ENCODE results near the gene HORMAD1. TPM values are rescaled to one million over a fixed set of nuclear protein-coding genes. Genes with fewer than 3 reads are reported as not detected.

The HORMAD1 gene
- total and polyA plus RNA-seq, 2 of the 8 experiments (the other 6 are each of a cell fraction or from before 2014, with no cell fraction given): not detected

DNA sequence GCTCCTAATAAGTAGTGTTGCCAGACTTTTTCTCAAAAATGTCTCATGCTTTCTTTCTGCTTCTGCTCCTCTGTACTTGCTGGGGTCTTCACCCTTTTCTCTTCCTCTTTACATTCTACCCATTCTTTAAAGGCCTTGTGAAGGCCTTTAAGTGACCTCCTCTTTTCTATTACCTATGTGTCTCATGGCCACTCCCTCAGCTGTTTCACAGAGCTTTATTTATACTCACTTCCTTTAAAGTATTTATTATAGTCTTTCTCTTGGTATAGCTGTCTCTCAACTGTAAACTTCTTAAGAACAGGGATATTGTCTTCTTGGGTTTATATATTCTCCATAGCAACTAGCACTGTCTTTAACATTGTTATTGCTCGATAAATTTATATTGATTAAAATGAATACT lies 24.5 kb downstream of the HORMAD1 start:
- peaks cover 2% of the 10 kb centered on the region for H3K23me2 ChIP-seq (ENCODE audit: low read depth, low read length)
- FAIRE-seq: no peak
- no peak overlapping the region for H3K27ac ChIP-seq (ENCODE audit: low read depth, low read length)
- no peak overlapping the region for H3K56ac ChIP-seq (replicated peaks; ENCODE audit: insufficient read length, low read depth, low read length)
- no peak overlapping the region for H2BK12ac ChIP-seq (ENCODE audit: low read depth, low read length)
- CTCF ChIA-PET (ENCODE audit: partially characterized antibody): interaction anchor here (0.6 to 1.5 kb wide), 3 partner anchors 56 to 136 kb away, joined by 3 to 9 read pairs (median 3); no protein-coding TSS in a partner anchor
- no peak overlapping the region for H2BK15ac ChIP-seq (ENCODE audit: low read length)
- TF ChIP-seq BCL11A (IDR thresholded peaks at IDR 0.05; ENCODE audit: low read depth in 2 of 2, low read length in 2 of 2): no peak
- TF ChIP-seq KDM1A (IDR thresholded peaks at IDR 0.05; ENCODE audit: borderline replicate concordance, low read length): no peak
- TF ChIP-seq NRF1 (IDR thresholded peaks at IDR 0.05; ENCODE audit: low read depth, low read length): no peak
- no peak for TF ChIP-seq SAP30 (IDR thresholded peaks at IDR 0.05; ENCODE audit: insufficient read depth, insufficient replicate concordance, low read length)
- no peak overlapping the region for H3K4ac ChIP-seq (replicated peaks; ENCODE audit: insufficient read length, low read depth, low read length)
- H4K5ac ChIP-seq (ENCODE audit: insufficient read length, low read depth, low read length): no peak overlapping the region
- no peak for DNase-seq (ENCODE audit: low read depth in 1 of 2, low spot score in 2 of 2)
- no peak overlapping the region for H3K23ac ChIP-seq (ENCODE audit: insufficient read length)
- H4K91ac ChIP-seq (replicated peaks; ENCODE audit: insufficient read length, low read length): no peak overlapping the region
- H3K27me3 ChIP-seq (replicated peaks in 1 of 4; ENCODE audit: control insufficient read depth in 3 of 4, extremely low read depth in 1 of 4, insufficient read depth in 3 of 4, low read length in 3 of 4): peaks cover 0 to 1% (median 0%) of the 10 kb centered on the region in 4 experiments; a peak in 1 of 7 replicates
- no peak overlapping the region for H2BK120ac ChIP-seq (replicated peaks; ENCODE audit: low read depth, low read length)
- H2BK20ac ChIP-seq (ENCODE audit: low read length): no peak overlapping the region
- H3K4me2 ChIP-seq (ENCODE audit: insufficient read depth in 1 of 2, low read depth in 2 of 2, low read length in 2 of 2): peak overlapping the region; percentile 66
- H3K4me1 ChIP-seq (replicated peaks in 1 of 4; ENCODE audit: control insufficient read depth in 3 of 4, insufficient read depth in 4 of 4, low read length in 3 of 4): no peaks in the 10 kb centered on the region
- H3K36me3 ChIP-seq (ENCODE audit: control insufficient read depth in 2 of 4, insufficient read depth in 4 of 4, low read length in 3 of 4): peaks cover 2 to 36% (median 6%) of the 10 kb centered on the region in 4 experiments; a peak in 5 of 8 replicates
- no peaks in the 10 kb centered on the region for H4K20me1 ChIP-seq (replicated peaks in 1 of 2; ENCODE audit: control insufficient read depth in 1 of 2, insufficient read depth in 2 of 2, low read length in 2 of 2)
- H3K9me3 ChIP-seq (ENCODE audit: insufficient read depth in 2 of 2, low read depth in 1 of 2, low read length in 1 of 2): no peaks in the 10 kb centered on the region
- H2AFZ ChIP-seq (ENCODE audit: low read length): no peak overlapping the region
- H4K8ac ChIP-seq (ENCODE audit: extremely low read depth, insufficient read depth, low read length): no peak overlapping the region
- peaks cover 0 to 17% of the 10 kb centered on the region in 2 experiments; a peak in 3 of 4 replicates for H3K79me2 ChIP-seq (ENCODE audit: control insufficient read depth in 1 of 2, insufficient read depth in 2 of 2, low read length in 2 of 2)
- no peak overlapping the region for H2BK5ac ChIP-seq (ENCODE audit: low read depth, low read length)
- H3K14ac ChIP-seq (ENCODE audit: insufficient read length): no peak overlapping the region
- H2AK5ac ChIP-seq (ENCODE audit: low read depth, low read length): no peak overlapping the region
- whole genome bisulfite sequencing, 2 experiments (ENCODE audit: extremely low coverage in 1 of 2, insufficient coverage in 1 of 2, insufficient read length in 1 of 2, insufficient replicate concordance in 2 of 2, low coverage in 1 of 2, low lambda C conversion rate in 2 of 2, missing lambda C conversion rate in 1 of 2): 73% methylated on average over 1 of the region's 1 CpG; no CpG with 5 or more reads in 1 of the 2 experiments
- H3K18ac ChIP-seq (ENCODE audit: extremely low read depth, low read length): no peak overlapping the region
- peak overlapping the region; percentile 74 to 98 (median 94) for H3K4me3 ChIP-seq (ENCODE audit: extremely low read depth in 1 of 4, insufficient read depth in 2 of 4, low read depth in 3 of 4, low read length in 4 of 4)
- POLR2A ChIA-PET (ENCODE audit: partially characterized antibody): interaction anchor here (0.7 to 1.7 kb wide), 5 partner anchors 9 to 126 kb away, joined by 3 to 5 read pairs (median 3); partner anchors contain the start of genes CTSK and ENSA
- H3K79me1 ChIP-seq (ENCODE audit: low read depth, low read length): no peaks in the 10 kb centered on the region; the same call in 1 of the 2 replicates
- H3K9ac ChIP-seq (replicated peaks in 1 of 4; ENCODE audit: extremely low read depth in 1 of 4, low read depth in 3 of 4, low read length in 3 of 4): peak overlapping the region in 1 of 4 experiments; percentile 65; a peak in 2 of 7 replicates

All from H1 (cell line).